GM19468 (cell line): ENCODE data around the gene IFIT5.
"Not testable (repeated sequence)": the region's sequence is repeated elsewhere in the genome, so short reads cannot be mapped to it uniquely, and the experiment has no call there.

Experiments
- ATAC-seq: cut with Tn5 transposase; IDR thresholded peaks from one replicate; pipeline ENCODE4 v1.9.1; 2021; ENCODE audit warnings: mild to moderate bottlenecking, moderate library complexity, moderate number of reproducible peaks; ENCODE audit not compliant: unreplicated experiment; ENCODE audit errors: extremely low read depth

The IFIT5 gene

GRCh38 chr10:89425000-89425399, 10.6 kb downstream of the IFIT5 start:
- ATAC-seq = no peak

GRCh38 chr10:89426230-89426868, 12.0 kb downstream of the IFIT5 start:
- no peak for ATAC-seq

- no peak for ATAC-seq
Observed at GRCh38 chr10:89427629-89428028, 13.3 kb downstream of the IFIT5 start.

- ATAC-seq = no peak
Observed at GRCh38 chr10:89428877-89429276, 14.5 kb downstream of the IFIT5 start.

- ATAC-seq = no peak
Observed at GRCh38 chr10:89431977-89432376, 17.6 kb downstream of the IFIT5 start.

GRCh38 chr10:89438525-89438924, 24.2 kb downstream of the IFIT5 start:
- ATAC-seq = no peak

GRCh38 chr10:89440226-89441009, 26.1 kb downstream of the IFIT5 start:
- ATAC-seq = no peak

GRCh38 chr10:89442289-89442688, 27.9 kb downstream of the IFIT5 start:
- no peak for ATAC-seq

GRCh38 chr10:89444819-89445218, 30.5 kb downstream of the IFIT5 start:
- not testable (repeated sequence) for ATAC-seq

GRCh38 chr10:89450901-89451300, 36.5 kb downstream of the IFIT5 start:
- ATAC-seq = no peak

- ATAC-seq = no peak
Observed at GRCh38 chr10:89452193-89452592, 37.8 kb downstream of the IFIT5 start.

- ATAC-seq = no peak
Observed at GRCh38 chr10:89454561-89455347, 40.4 kb downstream of the IFIT5 start.

- ATAC-seq = no peak
Observed at GRCh38 chr10:89458291-89458690, 43.9 kb downstream of the IFIT5 start.

GRCh38 chr10:89458784-89459183, 44.4 kb downstream of the IFIT5 start:
- no peak for ATAC-seq

GRCh38 chr10:89463846-89464537, 49.6 kb downstream of the IFIT5 start:
- no peak for ATAC-seq

GRCh38 chr10:89465196-89465595, 50.8 kb downstream of the IFIT5 start:
- ATAC-seq = no peak

- no peak for ATAC-seq
Observed at GRCh38 chr10:89466599-89467035, 52.2 kb downstream of the IFIT5 start.

- ATAC-seq = no peak
Observed at GRCh38 chr10:89468191-89468965, 54.0 kb downstream of the IFIT5 start.

GRCh38 chr10:89469517-89469916, 55.1 kb downstream of the IFIT5 start:
- ATAC-seq = no peak
